ENCODE data around the gene HIF3A.

GRCh38 chr19:46270521-46271256 is 26.2 kb upstream of the HIF3A start:
- TF ChIP-seq CTCF (IDR thresholded peaks at IDR 0.05; ENCODE audit: low read length) (no peak), EZH2 (IDR thresholded peaks at IDR 0.05; ENCODE audit: borderline replicate concordance, low read length) (no peak)
